Measurements from ENCODE around the gene SERPINF2.
A peak's percentile ranks its signal among the peaks of the same experiment; 100 is the strongest.
"Not testable (repeated sequence)": the region's sequence is repeated elsewhere in the genome, so short reads cannot be mapped to it uniquely, and the experiment has no call there.

SERPINF2 gene

GRCh38 chr17:1742371-1743087 lies at the start of gene SERPINF2:
SERPINF2 (plus strand) TSS chr17:1742871; CDS start chr17:1744996, 2,125 bp downstream.
- ChIA-PET POLR2A (no interaction called here), CTCF (interaction anchor here (1.6 kb wide), 1 partner anchor 73 kb away, joined by 3 read pairs; no protein-coding TSS in a partner anchor)
- no peak for DNase-seq (ENCODE audit: extremely low spot score)
- TF ChIP-seq, protein P1, sequence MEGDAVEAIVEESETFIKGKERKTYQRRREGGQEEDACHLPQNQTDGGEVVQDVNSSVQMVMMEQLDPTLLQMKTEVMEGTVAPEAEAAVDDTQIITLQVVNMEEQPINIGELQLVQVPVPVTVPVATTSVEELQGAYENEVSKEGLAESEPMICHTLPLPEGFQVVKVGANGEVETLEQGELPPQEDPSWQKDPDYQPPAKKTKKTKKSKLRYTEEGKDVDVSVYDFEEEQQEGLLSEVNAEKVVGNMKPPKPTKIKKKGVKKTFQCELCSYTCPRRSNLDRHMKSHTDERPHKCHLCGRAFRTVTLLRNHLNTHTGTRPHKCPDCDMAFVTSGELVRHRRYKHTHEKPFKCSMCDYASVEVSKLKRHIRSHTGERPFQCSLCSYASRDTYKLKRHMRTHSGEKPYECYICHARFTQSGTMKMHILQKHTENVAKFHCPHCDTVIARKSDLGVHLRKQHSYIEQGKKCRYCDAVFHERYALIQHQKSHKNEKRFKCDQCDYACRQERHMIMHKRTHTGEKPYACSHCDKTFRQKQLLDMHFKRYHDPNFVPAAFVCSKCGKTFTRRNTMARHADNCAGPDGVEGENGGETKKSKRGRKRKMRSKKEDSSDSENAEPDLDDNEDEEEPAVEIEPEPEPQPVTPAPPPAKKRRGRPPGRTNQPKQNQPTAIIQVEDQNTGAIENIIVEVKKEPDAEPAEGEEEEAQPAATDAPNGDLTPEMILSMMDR (IDR thresholded peaks at IDR 0.05; ENCODE audit: control extremely low read depth, extremely low read depth, low read depth, missing control alignments), result no peak

- DNase-seq (ENCODE audit: extremely low spot score), result no peak
- TF ChIP-seq, protein P1 (IDR thresholded peaks at IDR 0.05; ENCODE audit: control extremely low read depth, extremely low read depth, low read depth, missing control alignments), result no peak
- CTCF ChIA-PET, result no interaction called here
- POLR2A ChIA-PET, result no interaction called here
Observed at GRCh38 chr17:1693339-1693738, 49.3 kb upstream of the SERPINF2 start.

- ChIA-PET CTCF (no interaction called here), POLR2A (no interaction called here)
- DNase-seq (ENCODE audit: extremely low spot score), result peak; percentile 63
- TF ChIP-seq, protein P1 (IDR thresholded peaks at IDR 0.05; ENCODE audit: control extremely low read depth, extremely low read depth, low read depth, missing control alignments), result no peak
Observed at GRCh38 chr17:1695365-1695764, 47.3 kb upstream of the SERPINF2 start.

DNA sequence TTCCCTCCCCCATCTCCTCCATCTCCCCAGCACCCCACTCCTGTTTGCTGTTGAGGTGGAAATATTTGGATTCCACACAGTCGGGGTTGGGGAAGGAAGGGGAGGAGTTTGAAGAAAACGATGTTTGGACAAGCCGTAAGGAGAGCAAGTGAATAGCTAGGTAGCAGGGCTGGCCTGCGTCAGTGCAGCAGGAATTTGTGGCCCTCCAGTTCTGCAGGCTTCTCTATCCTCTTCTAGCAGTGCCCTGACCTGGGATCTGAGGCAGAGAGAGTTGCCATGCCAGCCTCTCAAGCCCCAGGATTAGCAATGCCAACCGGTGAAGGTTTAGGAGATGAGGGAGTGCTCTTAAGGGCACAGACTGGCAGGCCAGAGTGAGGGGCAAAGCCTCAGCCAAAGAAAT lies 45.0 kb upstream of the SERPINF2 start:
- no peak for DNase-seq (ENCODE audit: extremely low spot score)
- CTCF ChIA-PET, result no interaction called here
- POLR2A ChIA-PET, result no interaction called here
- TF ChIP-seq, protein P1 (IDR thresholded peaks at IDR 0.05; ENCODE audit: control extremely low read depth, extremely low read depth, low read depth, missing control alignments), result no peak

GRCh38 chr17:1699891-1700290 lies 42.8 kb upstream of the SERPINF2 start:
- CTCF ChIA-PET, result interaction anchor here (1.0 kb wide), 1 partner anchor 11 kb away, joined by 3 read pairs; no protein-coding TSS in a partner anchor
- POLR2A ChIA-PET, result interaction anchor here (0.6 to 2.1 kb wide), 2 partner anchors 17 to 222 kb away, joined by 3 to 5 read pairs; no protein-coding TSS in a partner anchor

GRCh38 chr17:1703063-1703462 lies 39.6 kb upstream of the SERPINF2 start:
- TF ChIP-seq, protein P1 (IDR thresholded peaks at IDR 0.05; ENCODE audit: control extremely low read depth, extremely low read depth, low read depth, missing control alignments), result no peak
- POLR2A ChIA-PET, result no interaction called here
- DNase-seq (ENCODE audit: extremely low spot score), result no peak
- CTCF ChIA-PET, result no interaction called here

More at GRCh38 chr17:1699891-1700290, 42.8 kb upstream of the SERPINF2 start:
- not testable (repeated sequence) for DNase-seq (ENCODE audit: extremely low spot score)

GRCh38 chr17:1705004-1705403 lies 37.7 kb upstream of the SERPINF2 start:
- ChIA-PET POLR2A (no interaction called here), CTCF (interaction anchor here (1.6 kb wide), 1 partner anchor 12 kb away, joined by 6 read pairs; no protein-coding TSS in a partner anchor)
- DNase-seq (ENCODE audit: extremely low spot score), result no peak
- TF ChIP-seq, protein P1 (IDR thresholded peaks at IDR 0.05; ENCODE audit: control extremely low read depth, extremely low read depth, low read depth, missing control alignments), result no peak
